Aorta (tissue), 5 donors: ENCODE measurements around the gene RFX3. TPM values are rescaled to one million over a fixed set of nuclear protein-coding genes. Genes with fewer than 3 reads are reported as not detected.
"Not testable (repeated sequence)": the region's sequence is repeated elsewhere in the genome, so short reads cannot be mapped to it uniquely, and the experiment has no call there.

ENCODE experiments used
- ATAC-seq: fragments of 200-7000 bp; cut with Tn5 transposase; one replicate; pipeline ENCODE4 v1.9.1; 2022; ENCODE audit warnings: moderate library complexity; ENCODE audit not compliant: low FRiP score
- DNase-seq, 2 donors: peaks; one replicate each; pipeline ENCODE4 v3.0.0-alpha.2; 2020
- H3K27ac ChIP-seq, 2 donors: one replicate each; pipeline ENCODE4 v1.5.1; 2013; ENCODE audit warnings: low read length in 2 of 2, mild to moderate bottlenecking in 2 of 2, moderate library complexity in 2 of 2, control low read depth in 1 of 2, inconsistent platforms in 1 of 2, low read depth in 1 of 2
- H3K27me3 ChIP-seq, 2 donors: one replicate each; pipeline ENCODE4 v1.6.1; 2013; ENCODE audit warnings: control low read depth in 1 of 2, low read length in 1 of 2, mild to moderate bottlenecking in 1 of 2, moderate library complexity in 1 of 2; ENCODE audit not compliant: insufficient read depth in 2 of 2, control insufficient read depth in 1 of 2
- H3K36me3 ChIP-seq, 2 donors: one replicate each; pipeline ENCODE4 v1.6.1; 2013; ENCODE audit warnings: control low read depth in 1 of 2, low read length in 1 of 2, mild to moderate bottlenecking in 1 of 2; ENCODE audit not compliant: insufficient read depth in 2 of 2, control insufficient read depth in 1 of 2
- H3K4me1 ChIP-seq, 2 donors: one replicate each; pipeline ENCODE4 v1.6.1; 2013; ENCODE audit warnings: low read length in 2 of 2, control low read depth in 1 of 2, mild to moderate bottlenecking in 1 of 2, moderate library complexity in 1 of 2; ENCODE audit not compliant: insufficient read depth in 2 of 2, control insufficient read depth in 1 of 2
- H3K4me3 ChIP-seq, 2 donors: one replicate each; pipeline ENCODE4 v1.5.1; 2013; ENCODE audit warnings: low read length in 2 of 2, control low read depth in 1 of 2, mild to moderate bottlenecking in 1 of 2
- H3K9me3 ChIP-seq: one replicate; pipeline ENCODE4 v1.6.1; 2013; ENCODE audit warnings: mild to moderate bottlenecking, low read length; ENCODE audit not compliant: control insufficient read depth
- WGBS, 2 donors: extraction: QIAGEN DNeasy Blood & Tissue Kit; methylation state at CpG; one replicate each; pipeline ENCODE4 v1.1.7; 2013; 5-methylcytosine and 5-hydroxymethylcytosine counted together
- intact Hi-C, 2 donors: fragments of 100-400 bp; cut with DNase I; formaldehyde crosslinking; loops; one replicate each; pipeline versions ENCODE4 v1.14.2 to v1.15.0; 2022
- polyA plus RNA-seq, 2 donors: library from polyadenylated mRNA; stranded (reverse); fragments of 200-250 nt; gene quantifications; one replicate each; pipeline ENCODE4 v1.2.3, GENCODE V29; 2013
- total RNA-seq, 2 donors: library from RNA; stranded (reverse); fragmentation: NEBNext Ultra II Directional; extraction: Animal tissue kit (Norgen Biotek cat#: 25700); gene quantifications; one replicate each; pipeline ENCODE4 v1.2.1, GENCODE V29; 2021
- donor health status: healthy with polysubstance abuse.
- donor health status: Bipolar disorder and iron deficiency.
- donor health status: DM: no; HTN: no; CAD: no.
- donor health status: DM: no; HTN: no; CAD: no.
- donor health status: DM: yes; HTN: yes; CAD: no.

Gene RFX3
- total and polyA plus RNA-seq, 4 donors, result 0.38 to 22.4 (median 5.9) TPM

GRCh38 chr9:3329361-3329760, 196.4 kb downstream of the RFX3 start:
- DNase-seq (no peak), ATAC-seq (no peak)
- Histone ChIP-seq H3K27me3 (no peaks in the 10 kb centered on the region), H3K4me3 (no peak overlapping the region), H3K36me3 (no peaks in the 10 kb centered on the region), H3K9me3 (no peaks in the 10 kb centered on the region), H3K4me1 (no peaks in the 10 kb centered on the region), H3K27ac (no peak overlapping the region)
- intact Hi-C loops, result no loop called here
- WGBS, 2 donors, result 42 to 52% methylated on average over 2 of the region's 2 CpGs

DNA sequence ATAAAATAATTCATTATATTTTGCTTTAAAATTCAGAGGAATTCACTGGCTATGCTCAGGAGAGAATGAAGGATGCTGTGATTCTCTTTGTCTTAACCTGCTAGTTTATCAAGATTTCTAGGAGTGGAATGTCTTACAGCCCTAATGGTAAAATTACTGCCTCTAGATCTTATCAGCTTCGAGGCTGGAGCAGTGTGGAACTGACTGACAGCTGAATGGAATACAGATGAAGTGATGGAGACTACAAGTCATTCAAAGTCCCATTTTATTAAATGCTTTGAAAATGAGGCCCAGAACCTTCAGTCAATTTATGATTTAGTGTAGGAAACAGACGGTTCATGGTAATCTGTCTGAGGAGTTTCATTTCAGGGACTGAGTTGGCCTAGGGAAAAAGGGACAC, 202.1 kb downstream of the RFX3 start:
- no peaks in the 10 kb centered on the region for H3K36me3 ChIP-seq
- no peaks in the 10 kb centered on the region for H3K4me1 ChIP-seq
- no peak overlapping the region for H3K4me3 ChIP-seq
- ATAC-seq (no peak), DNase-seq (no peak)
- no peaks in the 10 kb centered on the region for H3K9me3 ChIP-seq
- H3K27me3 ChIP-seq, result no peaks in the 10 kb centered on the region
- intact Hi-C loops, result no loop called here
- 48 to 49% methylated on average over 2 of the region's 2 CpGs for WGBS, 2 donors
- H3K27ac ChIP-seq, result no peak overlapping the region

DNA sequence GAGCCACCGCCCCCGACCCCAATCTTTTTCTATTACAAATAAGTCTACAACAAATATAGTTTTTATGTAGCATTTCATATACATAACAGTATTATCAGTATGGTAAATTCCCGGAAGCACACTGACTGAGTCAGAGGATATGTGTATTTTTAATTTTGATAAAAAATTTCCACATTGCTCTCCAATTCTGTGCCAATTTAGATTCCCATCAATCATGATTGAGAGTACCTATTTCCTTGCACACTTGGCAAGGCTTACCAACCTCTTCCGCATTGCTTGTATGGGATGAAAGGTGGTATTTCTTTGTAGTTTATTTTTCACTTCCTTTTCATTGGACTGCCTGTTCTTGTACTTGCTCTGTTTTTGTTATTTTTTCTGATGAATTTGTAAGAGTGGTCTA, 204.6 kb downstream of the RFX3 start:
- DNase-seq, result no peak
- intact Hi-C loops, result no loop called here
- no peak for ATAC-seq
- H3K4me1 ChIP-seq, result no peaks in the 10 kb centered on the region
- no peak overlapping the region for H3K4me3 ChIP-seq
- H3K36me3 ChIP-seq, result no peaks in the 10 kb centered on the region
- no peaks in the 10 kb centered on the region for H3K27me3 ChIP-seq
- no peaks in the 10 kb centered on the region for H3K9me3 ChIP-seq
- 70 to 78% methylated on average over 4 of the region's 4 CpGs for WGBS, 2 donors
- H3K27ac ChIP-seq, result no peak overlapping the region

GRCh38 chr9:3312595-3312994, 213.2 kb downstream of the RFX3 start:
- H3K36me3 ChIP-seq, H3K27ac ChIP-seq, intact Hi-C loops, H3K9me3 ChIP-seq, ATAC-seq, H3K4me1 ChIP-seq, H3K27me3 ChIP-seq, DNase-seq, H3K4me3 ChIP-seq: not testable (repeated sequence)
- WGBS, 2 donors, result 97% methylated on average over 9 of the region's 9 CpGs

- no peak for ATAC-seq
- Histone ChIP-seq H3K4me1 (no peaks in the 10 kb centered on the region), H3K27ac (no peak overlapping the region), H3K9me3 (no peaks in the 10 kb centered on the region), H3K4me3 (no peak overlapping the region), H3K27me3 (no peaks in the 10 kb centered on the region), H3K36me3 (no peaks in the 10 kb centered on the region)
- DNase-seq, result no peak
- intact Hi-C loops, result no loop called here
- WGBS, 2 donors, result 80 to 86% methylated on average over 2 of the region's 2 CpGs
Measured at GRCh38 chr9:3308609-3309008, 217.2 kb downstream of the RFX3 start.

GRCh38 chr9:3304388-3304787, 221.4 kb downstream of the RFX3 start:
- 90 to 94% methylated on average over 1 of the region's 1 CpG for WGBS, 2 donors
- ATAC-seq, H3K27ac ChIP-seq, H3K4me3 ChIP-seq, H3K27me3 ChIP-seq, intact Hi-C loops, H3K4me1 ChIP-seq, H3K9me3 ChIP-seq, DNase-seq, H3K36me3 ChIP-seq: not testable (repeated sequence)

DNA sequence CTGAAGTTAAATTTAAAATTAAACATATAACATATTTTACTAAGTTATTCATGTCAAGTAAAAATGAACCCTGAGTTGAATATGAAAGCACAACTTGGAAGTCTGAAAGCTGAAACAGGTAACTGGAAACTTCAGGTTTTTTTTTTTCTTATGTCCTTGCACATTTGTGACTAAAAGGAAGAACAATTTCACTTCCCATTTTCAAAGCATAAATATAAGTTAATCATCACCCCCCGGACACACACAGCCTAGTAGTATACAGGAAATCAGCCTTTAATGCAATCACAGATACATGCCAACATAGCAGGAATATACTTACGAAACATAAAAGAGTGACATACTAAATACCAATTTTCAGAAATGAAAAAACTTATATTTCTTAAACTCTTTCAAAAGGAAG, 225.9 kb downstream of the RFX3 start:
- no peak overlapping the region for H3K4me3 ChIP-seq
- ATAC-seq (no peak), DNase-seq (no peak)
- intact Hi-C loops, result no loop called here
- H3K36me3 ChIP-seq, result no peaks in the 10 kb centered on the region
- WGBS, 2 donors, result 81% methylated on average over 2 of the region's 2 CpGs
- H3K27ac ChIP-seq, result no peak overlapping the region
- H3K27me3 ChIP-seq, result no peaks in the 10 kb centered on the region
- H3K9me3 ChIP-seq, result no peaks in the 10 kb centered on the region
- no peaks in the 10 kb centered on the region for H3K4me1 ChIP-seq

DNA sequence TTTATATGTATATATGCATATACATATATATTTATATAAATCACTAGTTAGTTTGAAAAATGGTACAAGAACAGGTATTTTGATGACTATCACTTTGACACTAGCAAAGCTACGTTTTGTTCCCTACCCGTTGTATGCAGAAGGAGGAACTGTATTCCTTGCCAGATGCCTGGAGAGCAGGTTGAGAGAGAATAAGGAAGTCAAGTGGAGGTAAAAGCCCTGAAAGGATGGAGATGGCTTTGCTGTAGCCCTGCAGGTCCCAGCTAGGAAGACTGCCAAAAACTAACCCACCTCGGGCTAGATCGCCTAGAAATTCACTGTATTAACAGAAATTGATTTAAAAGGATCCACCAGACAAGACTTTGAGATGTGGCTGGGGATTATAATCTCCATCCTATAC, 229.3 kb downstream of the RFX3 start:
- Histone ChIP-seq H3K36me3 (no peaks in the 10 kb centered on the region), H3K27me3 (no peaks in the 10 kb centered on the region), H3K4me3 (no peak overlapping the region), H3K9me3 (no peaks in the 10 kb centered on the region), H3K4me1 (no peaks in the 10 kb centered on the region), H3K27ac (no peak overlapping the region)
- WGBS, 2 donors, result 74 to 79% methylated on average over 4 of the region's 4 CpGs
- ATAC-seq, result no peak
- no peak for DNase-seq
- intact Hi-C loops, result no loop called here

DNA sequence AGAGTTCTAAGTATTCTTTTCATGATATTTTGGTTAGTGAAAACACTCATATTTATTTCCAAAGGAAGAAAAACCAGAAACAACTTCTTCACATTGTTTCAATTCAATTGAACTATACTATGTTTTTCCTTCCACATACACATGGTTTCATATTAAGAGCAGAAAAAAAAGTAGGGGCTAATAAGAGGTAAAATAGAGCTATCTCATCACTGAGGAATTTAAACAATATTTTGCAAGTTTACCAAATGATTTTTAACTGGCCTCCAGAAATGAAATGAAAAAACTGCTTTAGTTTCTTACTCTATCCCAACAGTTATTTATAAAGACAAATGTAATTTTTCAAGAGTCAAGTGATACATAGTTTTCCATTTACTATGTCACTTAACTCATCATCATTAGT, 233.5 kb downstream of the RFX3 start:
- Histone ChIP-seq H3K27ac (no peak overlapping the region), H3K9me3 (no peaks in the 10 kb centered on the region), H3K4me3 (no peak overlapping the region), H3K36me3 (no peaks in the 10 kb centered on the region), H3K4me1 (no peaks in the 10 kb centered on the region), H3K27me3 (no peaks in the 10 kb centered on the region)
- intact Hi-C loops, result no loop called here
- no peak for ATAC-seq
- no peak for DNase-seq
